T-helper 17 cell (primary cell): ENCODE data around the gene FMNL2. TPM values are rescaled to one million over a fixed set of nuclear protein-coding genes. Genes with fewer than 3 reads are reported as not detected.

Source experiments
- ATAC-seq: fragments of 150-1000 bp; cut with Tn5 transposase; 2 replicates; pipeline ENCODE4 v1.10.0; 2021; ENCODE audit warnings: mild to moderate bottlenecking, moderate library complexity
- DNase-seq, 3 donors: peaks; one replicate each; pipeline versions ENCODE4 v3.0.0 to v3.0.0-alpha.2; 2020 to 2021
- H3K9me3 ChIP-seq: one replicate; pipeline ENCODE4 v1.7.0; 2013; ENCODE audit warnings: low read length, mild to moderate bottlenecking; ENCODE audit not compliant: control insufficient read depth, poor library complexity, severe bottlenecking
- H3K27ac Mint-ChIP-seq: one replicate; pipeline ENCODE4 v1.8.0; 2022; ENCODE audit warnings: mild to moderate bottlenecking, moderate library complexity, mixed read lengths
- H3K27me3 Mint-ChIP-seq: one replicate; pipeline ENCODE4 v1.8.0; 2022; ENCODE audit warnings: mixed read lengths
- H3K36me3 Mint-ChIP-seq: one replicate; pipeline ENCODE4 v1.8.0; 2022; ENCODE audit warnings: low read depth, mixed read lengths
- H3K4me1 Mint-ChIP-seq: one replicate; pipeline ENCODE4 v1.8.0; 2022; ENCODE audit warnings: mild to moderate bottlenecking, mixed read lengths
- H3K4me3 Mint-ChIP-seq: one replicate; pipeline ENCODE4 v1.8.0; 2022; ENCODE audit warnings: mild to moderate bottlenecking, moderate library complexity, mixed read lengths
- total RNA-seq, 4 donors: library from RNA in 2 of 4; stranded (reverse) in 2 of 4; gene quantifications; one replicate each; pipeline ENCODE4 v1.2.3 and lab custom pipeline; 2022 to 2026

Gene FMNL2
- total RNA-seq, 2 donors from 2014 or later = 0.34 to 0.40 TPM

GRCh38 chr2:152548111-152548875 is 213.3 kb downstream of the FMNL2 start:
- DNase-seq (no peak), ATAC-seq (no peak)
- no peaks in the 10 kb centered on the region for H3K4me1 Mint-ChIP-seq
- no peaks in the 10 kb centered on the region for H3K9me3 ChIP-seq
- no peaks in the 10 kb centered on the region for H3K27me3 Mint-ChIP-seq
- H3K4me3 Mint-ChIP-seq = no peak overlapping the region
- no peak overlapping the region for H3K27ac Mint-ChIP-seq
- no peaks in the 10 kb centered on the region for H3K36me3 Mint-ChIP-seq

- Mint-ChIP-seq H3K36me3 (no peaks in the 10 kb centered on the region), H3K4me1 (no peaks in the 10 kb centered on the region)
Measured at GRCh38 chr2:152548996-152549395, 214.0 kb downstream of the FMNL2 start.

GRCh38 chr2:152549423-152549822 is 214.4 kb downstream of the FMNL2 start:
- H3K9me3 ChIP-seq = no peaks in the 10 kb centered on the region
- DNase-seq (no peak), ATAC-seq (no peak)
- Mint-ChIP-seq H3K27ac (no peak overlapping the region), H3K27me3 (no peaks in the 10 kb centered on the region), H3K4me1 (no peaks in the 10 kb centered on the region), H3K36me3 (no peaks in the 10 kb centered on the region), H3K4me3 (no peak overlapping the region)

More at GRCh38 chr2:152548996-152549395, 214.0 kb downstream of the FMNL2 start:
- no peak overlapping the region for H3K4me3 Mint-ChIP-seq
- DNase-seq (no peak), ATAC-seq (no peak)
- H3K9me3 ChIP-seq = no peaks in the 10 kb centered on the region
- no peaks in the 10 kb centered on the region for H3K27me3 Mint-ChIP-seq
- H3K27ac Mint-ChIP-seq = no peak overlapping the region

- H3K9me3 ChIP-seq = no peaks in the 10 kb centered on the region
- Mint-ChIP-seq H3K36me3 (no peaks in the 10 kb centered on the region), H3K4me1 (no peaks in the 10 kb centered on the region), H3K27ac (no peak overlapping the region), H3K4me3 (no peak overlapping the region), H3K27me3 (no peaks in the 10 kb centered on the region)
- ATAC-seq (no peak), DNase-seq (no peak)
Measured at GRCh38 chr2:152550386-152550785, 215.4 kb downstream of the FMNL2 start.

GRCh38 chr2:152552888-152553287 is 217.9 kb downstream of the FMNL2 start:
- Mint-ChIP-seq H3K4me1 (no peaks in the 10 kb centered on the region), H3K4me3 (no peak overlapping the region), H3K27me3 (no peaks in the 10 kb centered on the region), H3K36me3 (no peaks in the 10 kb centered on the region), H3K27ac (no peak overlapping the region)
- no peak for DNase-seq
- no peaks in the 10 kb centered on the region for H3K9me3 ChIP-seq
- ATAC-seq = no peak

GRCh38 chr2:152553518-152553917 is 218.5 kb downstream of the FMNL2 start:
- Mint-ChIP-seq H3K4me3 (no peak overlapping the region), H3K36me3 (no peaks in the 10 kb centered on the region), H3K4me1 (no peaks in the 10 kb centered on the region), H3K27me3 (no peaks in the 10 kb centered on the region), H3K27ac (no peak overlapping the region)
- DNase-seq = no peak
- H3K9me3 ChIP-seq = no peaks in the 10 kb centered on the region
- ATAC-seq = no peak

- no peak for ATAC-seq
- Mint-ChIP-seq H3K27me3 (no peaks in the 10 kb centered on the region), H3K36me3 (no peaks in the 10 kb centered on the region), H3K4me1 (no peaks in the 10 kb centered on the region), H3K27ac (no peak overlapping the region), H3K4me3 (no peak overlapping the region)
- no peak for DNase-seq
- H3K9me3 ChIP-seq = no peaks in the 10 kb centered on the region
Measured at GRCh38 chr2:152555048-152555447, 220.1 kb downstream of the FMNL2 start.

GRCh38 chr2:152556506-152556905 is 221.5 kb downstream of the FMNL2 start:
- H3K4me1 Mint-ChIP-seq = peaks cover 2% of the 10 kb centered on the region

GRCh38 chr2:152557273-152557888 is 222.4 kb downstream of the FMNL2 start:
- Mint-ChIP-seq H3K4me3 (no peak overlapping the region), H3K27ac (no peak overlapping the region), H3K27me3 (peaks cover 18% of the 10 kb centered on the region), H3K36me3 (no peaks in the 10 kb centered on the region), H3K4me1 (peaks cover 2% of the 10 kb centered on the region)
- H3K9me3 ChIP-seq = no peaks in the 10 kb centered on the region
- ATAC-seq (no peak), DNase-seq (no peak)

More at GRCh38 chr2:152556506-152556905, 221.5 kb downstream of the FMNL2 start:
- no peaks in the 10 kb centered on the region for H3K9me3 ChIP-seq
- H3K27ac Mint-ChIP-seq = no peak overlapping the region
- no peaks in the 10 kb centered on the region for H3K36me3 Mint-ChIP-seq
- ATAC-seq (no peak), DNase-seq (no peak)
- peaks cover 10% of the 10 kb centered on the region for H3K27me3 Mint-ChIP-seq
- H3K4me3 Mint-ChIP-seq = no peak overlapping the region

GRCh38 chr2:152558158-152558984 is 223.4 kb downstream of the FMNL2 start:
- DNase-seq (no peak), ATAC-seq (no peak)
- H3K27ac Mint-ChIP-seq = no peak overlapping the region

GRCh38 chr2:152559008-152559407 is 224.0 kb downstream of the FMNL2 start:
- H3K4me3 Mint-ChIP-seq = no peak overlapping the region
- H3K27me3 Mint-ChIP-seq = peaks cover 29% of the 10 kb centered on the region
- H3K36me3 Mint-ChIP-seq = peaks cover 3% of the 10 kb centered on the region
- H3K27ac Mint-ChIP-seq = no peak overlapping the region
- H3K4me1 Mint-ChIP-seq = peaks cover 4% of the 10 kb centered on the region
- no peak for DNase-seq
- ATAC-seq = no peak
- H3K9me3 ChIP-seq = no peaks in the 10 kb centered on the region

More at GRCh38 chr2:152558158-152558984, 223.4 kb downstream of the FMNL2 start:
- no peaks in the 10 kb centered on the region for H3K9me3 ChIP-seq
- H3K4me3 Mint-ChIP-seq = no peak overlapping the region
- H3K36me3 Mint-ChIP-seq = no peaks in the 10 kb centered on the region
- H3K4me1 Mint-ChIP-seq = peaks cover 2% of the 10 kb centered on the region
- H3K27me3 Mint-ChIP-seq = peaks cover 22% of the 10 kb centered on the region

- no peak for ATAC-seq
- H3K36me3 Mint-ChIP-seq = peaks cover 3% of the 10 kb centered on the region
- peaks cover 32% of the 10 kb centered on the region for H3K27me3 Mint-ChIP-seq
- peaks cover 4% of the 10 kb centered on the region for H3K4me1 Mint-ChIP-seq
- no peak for DNase-seq
- H3K9me3 ChIP-seq = no peaks in the 10 kb centered on the region
- no peak overlapping the region for H3K27ac Mint-ChIP-seq
- H3K4me3 Mint-ChIP-seq = no peak overlapping the region
Measured at GRCh38 chr2:152560166-152560565, 225.2 kb downstream of the FMNL2 start.

- no peaks in the 10 kb centered on the region for H3K9me3 ChIP-seq
- no peak for DNase-seq
- no peak overlapping the region for H3K4me3 Mint-ChIP-seq
- peaks cover 4% of the 10 kb centered on the region for H3K4me1 Mint-ChIP-seq
- H3K27me3 Mint-ChIP-seq = peaks cover 41% of the 10 kb centered on the region
- ATAC-seq = no peak
- peaks cover 3% of the 10 kb centered on the region for H3K36me3 Mint-ChIP-seq
- H3K27ac Mint-ChIP-seq = no peak overlapping the region
Measured at GRCh38 chr2:152560873-152561595, 226.1 kb downstream of the FMNL2 start.
